ENCODE results near the gene CTCFL. TPM values are rescaled to one million over a fixed set of nuclear protein-coding genes. Genes with fewer than 3 reads are reported as not detected.

The CTCFL gene
- total and polyA plus RNA-seq, 2 of the 8 experiments (the other 6 are each of a cell fraction or from before 2014, with no cell fraction given): 0.30 to 0.80 TPM

DNA sequence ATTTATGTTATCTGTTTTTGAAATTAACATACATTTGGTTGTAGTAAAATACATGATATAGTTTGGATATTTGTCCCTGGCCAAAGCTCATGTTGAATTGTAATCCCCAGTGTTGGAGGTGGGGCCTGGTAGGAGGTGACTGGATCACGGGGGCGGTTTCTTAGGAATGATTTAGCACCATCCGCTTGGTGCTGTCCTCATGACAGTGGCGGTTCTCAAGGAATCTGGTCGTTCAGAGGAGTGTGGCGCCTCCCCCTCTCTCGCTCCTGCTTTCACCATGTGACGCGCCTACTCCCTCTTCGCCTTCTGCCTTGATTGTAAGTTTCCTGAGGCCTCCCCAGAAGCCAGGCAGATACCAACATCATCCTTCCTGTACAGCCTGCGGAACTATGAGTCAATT lies 29.0 kb downstream of the CTCFL start:
- Histone ChIP-seq H3K14ac (ENCODE audit: insufficient read length) (no peak overlapping the region), H3K4me1 (replicated peaks in 1 of 4; ENCODE audit: control insufficient read depth in 3 of 4, insufficient read depth in 4 of 4, low read length in 3 of 4) (peaks cover 0 to 3% (median 1%) of the 10 kb centered on the region in 4 experiments; a peak in 3 of 7 replicates), H3K4me3 (ENCODE audit: extremely low read depth in 1 of 4, insufficient read depth in 2 of 4, low read depth in 3 of 4, low read length in 4 of 4) (no peak overlapping the region), H2BK15ac (ENCODE audit: low read length) (no peak overlapping the region), H4K91ac (replicated peaks; ENCODE audit: insufficient read length, low read length) (no peak overlapping the region), H4K8ac (ENCODE audit: extremely low read depth, insufficient read depth, low read length) (no peak overlapping the region), H3K4ac (replicated peaks; ENCODE audit: insufficient read length, low read depth, low read length) (no peak overlapping the region), H3K4me2 (ENCODE audit: insufficient read depth in 1 of 2, low read depth in 2 of 2, low read length in 2 of 2) (no peak overlapping the region), H3K79me2 (ENCODE audit: control insufficient read depth in 1 of 2, insufficient read depth in 2 of 2, low read length in 2 of 2) (no peaks in the 10 kb centered on the region), H3K27ac (ENCODE audit: low read depth, low read length) (no peak overlapping the region), H2BK20ac (ENCODE audit: low read length) (no peak overlapping the region), H3K27me3 (replicated peaks in 1 of 4; ENCODE audit: control insufficient read depth in 3 of 4, extremely low read depth in 1 of 4, insufficient read depth in 3 of 4, low read length in 3 of 4) (no peaks in the 10 kb centered on the region), H3K9me3 (ENCODE audit: insufficient read depth in 2 of 2, low read depth in 1 of 2, low read length in 1 of 2) (no peaks in the 10 kb centered on the region), H4K5ac (ENCODE audit: insufficient read length, low read depth, low read length) (no peak overlapping the region), H3K23ac (ENCODE audit: insufficient read length) (no peak overlapping the region), H3K56ac (replicated peaks; ENCODE audit: insufficient read length, low read depth, low read length) (no peak overlapping the region), H2BK120ac (replicated peaks; ENCODE audit: low read depth, low read length) (no peak overlapping the region), H3K18ac (ENCODE audit: extremely low read depth, low read length) (no peak overlapping the region), H4K20me1 (replicated peaks in 1 of 2; ENCODE audit: control insufficient read depth in 1 of 2, insufficient read depth in 2 of 2, low read length in 2 of 2) (no peaks in the 10 kb centered on the region), H3K79me1 (ENCODE audit: low read depth, low read length) (no peaks in the 10 kb centered on the region), H2AFZ (ENCODE audit: low read length) (no peak overlapping the region), H3K36me3 (ENCODE audit: control insufficient read depth in 2 of 4, insufficient read depth in 4 of 4, low read length in 3 of 4) (no peaks in the 10 kb centered on the region), H3K23me2 (ENCODE audit: low read depth, low read length) (no peaks in the 10 kb centered on the region), H3K9ac (replicated peaks in 1 of 4; ENCODE audit: extremely low read depth in 1 of 4, low read depth in 3 of 4, low read length in 3 of 4) (no peak overlapping the region), H2AK5ac (ENCODE audit: low read depth, low read length) (no peak overlapping the region), H2BK5ac (ENCODE audit: low read depth, low read length) (no peak overlapping the region), H2BK12ac (ENCODE audit: low read depth, low read length) (no peak overlapping the region)
- no peak for FAIRE-seq
- ChIA-PET CTCF (ENCODE audit: partially characterized antibody) (interaction anchor here (0.6 to 1.7 kb wide), 28 partner anchors 10 to 1018 kb away, joined by 3 to 6 read pairs (median 3); no protein-coding TSS in a partner anchor), POLR2A (ENCODE audit: partially characterized antibody) (interaction anchor here (1.0 kb wide), 1 partner anchor 114 kb away, joined by 3 read pairs; no protein-coding TSS in a partner anchor)
- WGBS, 2 experiments (ENCODE audit: extremely low coverage in 1 of 2, insufficient coverage in 1 of 2, insufficient read length in 1 of 2, insufficient replicate concordance in 2 of 2, low coverage in 1 of 2, low lambda C conversion rate in 2 of 2, missing lambda C conversion rate in 1 of 2): 83% methylated on average over 7 of the region's 11 CpGs; no CpG with 5 or more reads in 1 of the 2 experiments
- no peak for DNase-seq (ENCODE audit: low read depth in 1 of 2, low spot score in 2 of 2)
- TF ChIP-seq ASH2L (IDR thresholded peaks at IDR 0.05; ENCODE audit: low read length): no peak
- TF ChIP-seq RAD21 (IDR thresholded peaks at IDR 0.05 in 1 of 2, conservative IDR thresholded peaks at IDR 0.05 in 1 of 2; ENCODE audit: low read depth in 2 of 2, low read length in 2 of 2): no peak
- TF ChIP-seq CEBPB (IDR thresholded peaks at IDR 0.05; ENCODE audit: low read depth, low read length): no peak
- no peak for TF ChIP-seq BRCA1 (IDR thresholded peaks at IDR 0.05; ENCODE audit: low read depth, low read length)
- no peak for TF ChIP-seq NRF1 (IDR thresholded peaks at IDR 0.05; ENCODE audit: low read depth, low read length)
- TF ChIP-seq, protein P1, sequence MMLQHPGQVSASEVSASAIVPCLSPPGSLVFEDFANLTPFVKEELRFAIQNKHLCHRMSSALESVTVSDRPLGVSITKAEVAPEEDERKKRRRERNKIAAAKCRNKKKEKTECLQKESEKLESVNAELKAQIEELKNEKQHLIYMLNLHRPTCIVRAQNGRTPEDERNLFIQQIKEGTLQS (IDR thresholded peaks at IDR 0.05; ENCODE audit: insufficient read depth, low read depth, low read length): no peak
- TF ChIP-seq JUND (IDR thresholded peaks at IDR 0.05; ENCODE audit: low read length): no peak
- TF ChIP-seq KDM5A (IDR thresholded peaks at IDR 0.05; ENCODE audit: low read length): no peak
- no peak for TF ChIP-seq CHD2 (IDR thresholded peaks at IDR 0.05; ENCODE audit: low read length)
- TF ChIP-seq RNF2 (IDR thresholded peaks at IDR 0.05; ENCODE audit: borderline replicate concordance, low read depth, low read length, missing control alignments, poor library complexity, severe bottlenecking): no peak
- TF ChIP-seq TAF1 (IDR thresholded peaks at IDR 0.05; ENCODE audit: low read depth, low read length): no peak
- TF ChIP-seq TBP (IDR thresholded peaks at IDR 0.05; ENCODE audit: low read depth, low read length): no peak
- TF ChIP-seq SAP30 (IDR thresholded peaks at IDR 0.05; ENCODE audit: insufficient read depth, insufficient replicate concordance, low read length): no peak
- no peak for TF ChIP-seq GTF2F1 (IDR thresholded peaks at IDR 0.05; ENCODE audit: borderline replicate concordance, low read depth, low read length)

All from H1 (cell line).